Esophagus mucosa (tissue), 1 donor: ENCODE data around the gene SEC23B. TPM values are rescaled to one million over a fixed set of nuclear protein-coding genes. Genes with fewer than 3 reads are reported as not detected.

ENCODE experiments used
- ATAC-seq: fragments of 200-7000 bp; cut with Tn5 transposase; one replicate; pipeline ENCODE4 v1.9.1; 2020
- total RNA-seq: library from RNA; stranded (reverse); gene quantifications from one replicate; pipeline ENCODE4 v1.2.4, GENCODE V29; 2023
- donor health status: DM: yes; HTN: yes; CAD: no.

Gene SEC23B
- total RNA-seq, 1 donor from 2014 or later: 47.9 TPM

DNA sequence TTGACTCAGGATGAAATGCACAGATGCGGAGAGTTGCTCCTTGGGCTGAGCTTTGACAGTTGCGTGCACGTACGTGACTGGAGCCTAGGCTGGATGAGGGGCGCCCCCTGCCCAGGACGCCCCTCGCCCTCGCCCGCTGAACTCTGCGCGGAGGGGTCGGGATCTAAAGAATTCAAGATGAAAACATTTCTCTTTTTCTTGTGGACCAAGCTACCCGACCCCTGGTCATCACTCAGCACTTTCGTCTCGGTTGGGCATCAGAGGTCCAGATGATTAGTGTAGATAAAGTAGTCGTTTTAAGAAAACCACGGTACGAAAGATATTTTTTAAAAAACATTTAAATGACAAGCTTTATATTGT is 80.8 kb downstream of the SEC23B start:
- ATAC-seq: no peak

DNA sequence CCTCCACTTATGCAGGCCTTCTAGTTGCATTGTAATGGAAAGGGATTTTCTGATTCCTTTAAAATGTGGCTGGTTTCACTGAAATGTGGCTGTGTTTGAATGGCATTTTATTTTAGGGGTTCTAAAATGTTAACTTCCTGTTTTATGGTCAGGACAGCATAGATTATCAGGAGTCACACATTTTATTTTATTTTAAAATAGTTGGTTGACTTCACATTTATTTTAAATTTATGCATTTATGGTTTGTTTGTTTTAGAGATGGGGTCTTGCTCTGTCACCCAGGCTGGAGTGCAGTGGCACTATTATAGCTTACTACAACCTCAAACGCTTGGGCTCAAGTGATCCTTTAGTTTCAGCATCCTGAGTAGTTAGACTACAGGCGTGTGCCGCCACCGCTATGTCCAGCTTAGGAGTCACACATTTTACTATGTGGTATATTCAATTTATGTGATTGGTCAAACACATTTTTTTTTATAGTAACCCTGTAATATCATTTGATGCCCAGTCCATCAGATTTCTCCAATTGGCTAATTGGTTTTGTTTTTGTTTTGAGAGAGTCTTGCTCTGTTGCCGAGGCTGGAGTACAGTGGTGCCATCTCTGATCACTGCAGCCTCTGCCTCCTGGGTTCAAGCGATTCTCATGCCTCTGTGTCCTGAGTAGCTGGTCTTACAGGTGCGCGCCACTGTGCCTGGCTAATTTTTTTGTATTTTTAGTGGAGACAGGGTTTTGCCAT is 82.4 kb downstream of the SEC23B start:
- ATAC-seq: no peak

DNA sequence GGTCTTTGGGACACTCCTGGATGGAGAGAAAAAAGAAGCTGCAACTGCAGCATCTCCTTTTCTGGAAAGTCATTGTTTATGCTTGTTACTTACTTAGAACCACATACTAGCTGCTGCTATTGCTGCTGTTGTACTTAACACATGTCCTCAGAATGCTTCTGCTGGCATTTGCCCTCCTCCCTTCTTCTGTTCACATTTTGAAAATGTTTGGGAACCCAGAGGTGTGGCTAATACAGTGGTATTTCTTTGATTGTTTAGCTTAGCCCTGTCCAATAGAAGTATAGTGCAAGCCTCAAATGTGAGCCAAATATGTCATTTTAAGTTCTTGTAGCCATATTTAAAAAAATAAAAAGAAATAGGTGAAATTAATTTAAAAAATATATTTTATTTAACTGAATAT is 88.5 kb downstream of the SEC23B start:
- no peak for ATAC-seq

DNA sequence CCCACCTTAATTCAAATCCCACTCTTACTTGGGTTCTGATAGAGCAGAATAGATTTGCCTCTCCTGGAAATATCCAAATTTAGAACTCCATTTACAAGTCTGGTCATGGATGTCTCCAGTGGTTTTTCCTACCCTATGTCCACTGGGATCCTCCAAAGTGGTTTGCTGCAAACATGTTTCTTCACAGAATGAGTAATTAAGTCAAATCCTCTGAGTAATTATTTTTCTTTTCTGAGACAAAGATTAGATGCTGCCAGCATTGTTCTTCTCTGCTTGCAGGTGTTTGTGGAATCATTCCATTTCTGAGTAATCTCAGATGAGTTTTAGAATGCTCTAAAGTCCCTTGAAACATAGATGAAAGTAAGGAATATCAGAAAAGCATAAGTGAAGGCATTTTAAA is 102.0 kb downstream of the SEC23B start:
- ATAC-seq: no peak

Other genes starting within 250 kb of the SEC23B start
- gene ZNF133, start 219.4 kb upstream of the SEC23B start, total RNA-seq: 7.1 TPM
- gene DZANK1, start 40.9 kb upstream of the SEC23B start, total RNA-seq: 1.5 TPM
- gene POLR3F, start 40.5 kb upstream of the SEC23B start, total RNA-seq: 4.5 TPM
- gene RBBP9, start 10.7 kb upstream of the SEC23B start, total RNA-seq: 11.8 TPM
- 57.7 TPM for gene SMIM26, start 59.5 kb downstream of the SEC23B start, total RNA-seq
- 36.1 TPM for gene DTD1, start 80.1 kb downstream of the SEC23B start, total RNA-seq